CD4-positive, alpha-beta T cell (primary cell): ENCODE measurements around the gene DCDC1. TPM values are rescaled to one million over a fixed set of nuclear protein-coding genes. Genes with fewer than 3 reads are reported as not detected.

Source experiments
- ATAC-seq: fragments of 200-7000 bp; cut with Tn5 transposase; one replicate; pipeline ENCODE4 v1.10.0; 2022; ENCODE audit warnings: mild to moderate bottlenecking; ENCODE audit not compliant: poor library complexity
- CTCF ChIA-PET: fragments of 350-600 bp; sonication (Branson Sonifier 250); formaldehyde crosslinking; loops from one replicate; lab custom pipeline; 2021; ENCODE audit warnings: antibody characterized with exemption, inconsistent platforms; lab: Charles Lee
- POLR2A ChIA-PET: fragments of 350-600 bp; sonication (Branson Sonifier 250); formaldehyde crosslinking; loops from one replicate; lab custom pipeline; 2021; ENCODE audit warnings: antibody characterized with exemption, inconsistent platforms; lab: Charles Lee
- DNase-seq, 14 experiments: peaks; one replicate each; pipeline ENCODE4 v3.0.0-alpha.2; 2013 to 2020; ENCODE audit warnings: mixed read lengths in 2 of 14
- H3K27ac ChIP-seq, 2 donors: one replicate each; pipeline versions ENCODE4 v1.5.1 to v1.7.0; 2013; ENCODE audit warnings: low read length in 2 of 2, low read depth in 1 of 2, mild to moderate bottlenecking in 1 of 2
- H3K27me3 ChIP-seq, 2 experiments: 1 replicate in 1 of 2; 2 replicates in 1 of 2; pipeline versions ENCODE4 v1.6.1 to v1.7.0; 2013; ENCODE audit warnings: low read length in 2 of 2, control low read depth in 1 of 2, mild to moderate bottlenecking in 1 of 2, moderate library complexity in 1 of 2; ENCODE audit not compliant: insufficient read depth in 2 of 2, control insufficient read depth in 1 of 2
- H3K36me3 ChIP-seq: one replicate; pipeline ENCODE4 v1.6.1; 2013; ENCODE audit warnings: low read length, control low read depth; ENCODE audit not compliant: insufficient read depth
- H3K4me1 ChIP-seq: one replicate; pipeline ENCODE4 v1.6.1; 2013; ENCODE audit warnings: low read length, control low read depth; ENCODE audit not compliant: insufficient read depth
- H3K4me3 ChIP-seq: one replicate; pipeline ENCODE4 v1.5.1; 2013; ENCODE audit warnings: mild to moderate bottlenecking, low read length, moderate library complexity
- H3K9me3 ChIP-seq, 2 experiments: 1 replicate in 1 of 2; 2 replicates in 1 of 2; pipeline versions ENCODE4 v1.6.1 to v1.7.0; 2013; ENCODE audit warnings: low read length in 2 of 2, mild to moderate bottlenecking in 2 of 2, control low read depth in 1 of 2, moderate library complexity in 1 of 2; ENCODE audit not compliant: control insufficient read depth in 1 of 2, insufficient read depth in 1 of 2
- H3K27ac Mint-ChIP-seq: one replicate; pipeline ENCODE4 v1.8.0; 2020; ENCODE audit warnings: mixed read lengths
- H3K27me3 Mint-ChIP-seq: one replicate; pipeline ENCODE4 v1.8.0; 2021; ENCODE audit warnings: mixed read lengths
- H3K36me3 Mint-ChIP-seq: one replicate; pipeline ENCODE4 v1.8.0; 2021; ENCODE audit warnings: low read depth, mixed read lengths
- H3K4me1 Mint-ChIP-seq: one replicate; pipeline ENCODE4 v1.8.0; 2021; ENCODE audit warnings: low read depth, mixed read lengths
- H3K4me3 Mint-ChIP-seq: one replicate; pipeline ENCODE4 v1.8.0; 2020; ENCODE audit warnings: mild to moderate bottlenecking, mixed read lengths
- H3K9me3 Mint-ChIP-seq: one replicate; pipeline ENCODE4 v1.8.0; 2020; ENCODE audit warnings: mixed read lengths
- intact Hi-C, 2 experiments: fragments of 100-400 bp; cut with DNase I in 1 of 2; cut with micrococcal nuclease in 1 of 2; formaldehyde crosslinking; loops; one replicate each; pipeline versions ENCODE4 v1.15.1 to v1.9.0; 2023 to 2025; cut with DNase I, micrococcal nuclease
- total RNA-seq, 174 experiments: library from RNA in 2 of 174; stranded (reverse) in 2 of 174; gene quantifications; one replicate each; pipeline ENCODE4 v1.2.3 and lab custom pipeline; 2021 to 2026
- TF ChIP-seq, protein P1 (sequence below): fragments of 200-600 bp; IDR thresholded peaks from one replicate; pipeline ENCODE4 v1.8.0; 2022; ENCODE audit warnings: antibody characterized with exemption, mild to moderate bottlenecking

Gene DCDC1
- total RNA-seq, 2 experiments from 2014 or later: 0.11 TPM; not detected in 1

GRCh38 chr11:31059529-31059928, 310.0 kb downstream of the DCDC1 start:
- TF ChIP-seq, protein P1, sequence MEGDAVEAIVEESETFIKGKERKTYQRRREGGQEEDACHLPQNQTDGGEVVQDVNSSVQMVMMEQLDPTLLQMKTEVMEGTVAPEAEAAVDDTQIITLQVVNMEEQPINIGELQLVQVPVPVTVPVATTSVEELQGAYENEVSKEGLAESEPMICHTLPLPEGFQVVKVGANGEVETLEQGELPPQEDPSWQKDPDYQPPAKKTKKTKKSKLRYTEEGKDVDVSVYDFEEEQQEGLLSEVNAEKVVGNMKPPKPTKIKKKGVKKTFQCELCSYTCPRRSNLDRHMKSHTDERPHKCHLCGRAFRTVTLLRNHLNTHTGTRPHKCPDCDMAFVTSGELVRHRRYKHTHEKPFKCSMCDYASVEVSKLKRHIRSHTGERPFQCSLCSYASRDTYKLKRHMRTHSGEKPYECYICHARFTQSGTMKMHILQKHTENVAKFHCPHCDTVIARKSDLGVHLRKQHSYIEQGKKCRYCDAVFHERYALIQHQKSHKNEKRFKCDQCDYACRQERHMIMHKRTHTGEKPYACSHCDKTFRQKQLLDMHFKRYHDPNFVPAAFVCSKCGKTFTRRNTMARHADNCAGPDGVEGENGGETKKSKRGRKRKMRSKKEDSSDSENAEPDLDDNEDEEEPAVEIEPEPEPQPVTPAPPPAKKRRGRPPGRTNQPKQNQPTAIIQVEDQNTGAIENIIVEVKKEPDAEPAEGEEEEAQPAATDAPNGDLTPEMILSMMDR: no peak
- ATAC-seq: no peak
- H3K27ac ChIP-seq: no peak overlapping the region
- peaks cover 2% of the 10 kb centered on the region for H3K9me3 Mint-ChIP-seq
- no peaks in the 10 kb centered on the region for H3K27me3 Mint-ChIP-seq
- intact Hi-C loops: no loop called here
- ChIA-PET CTCF (no interaction called here), POLR2A (no interaction called here)
- H3K27me3 ChIP-seq: no peaks in the 10 kb centered on the region
- DNase-seq: no peak
- no peaks in the 10 kb centered on the region for H3K4me1 ChIP-seq
- no peaks in the 10 kb centered on the region for H3K9me3 ChIP-seq
- no peaks in the 10 kb centered on the region for H3K4me1 Mint-ChIP-seq
- H3K4me3 ChIP-seq: no peak overlapping the region
- H3K36me3 ChIP-seq: no peaks in the 10 kb centered on the region
- H3K4me3 Mint-ChIP-seq: no peak overlapping the region
- no peaks in the 10 kb centered on the region for H3K36me3 Mint-ChIP-seq
- no peak overlapping the region for H3K27ac Mint-ChIP-seq

DNA sequence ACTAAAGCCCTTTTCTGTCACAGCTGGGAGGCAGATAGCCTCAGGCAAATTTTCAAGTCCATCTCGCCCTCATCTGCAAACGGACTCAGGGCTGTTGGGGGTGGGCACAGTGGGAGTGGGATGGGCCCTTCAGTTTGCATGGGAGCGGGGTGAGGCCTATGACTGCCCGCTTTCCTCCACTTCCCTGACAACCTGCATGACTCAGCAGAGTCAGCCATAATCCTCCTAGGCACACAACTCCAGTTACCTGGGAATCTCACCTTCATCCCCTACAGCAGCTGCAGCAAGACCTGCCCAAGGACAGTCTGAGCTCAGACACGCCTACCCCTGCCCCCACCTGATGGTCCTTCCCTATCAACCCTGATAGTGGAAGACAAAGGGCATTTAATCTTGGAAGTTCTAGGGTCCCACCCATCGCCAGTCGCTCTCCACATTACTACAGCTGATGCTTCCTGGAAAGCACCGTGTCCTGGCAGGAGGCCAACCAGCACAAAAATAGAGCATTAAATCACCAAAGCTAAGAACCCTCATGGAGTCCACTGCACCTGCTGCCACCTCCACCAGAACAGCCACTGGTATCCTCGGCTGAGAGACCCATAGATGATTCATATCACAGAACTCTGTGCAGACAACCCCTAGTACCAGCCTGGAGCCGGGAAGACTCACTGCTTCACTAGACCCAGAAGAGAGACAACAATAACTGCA, 319.3 kb downstream of the DCDC1 start:
- Mint-ChIP-seq H3K9me3 (peaks cover 19% of the 10 kb centered on the region), H3K27ac (no peak overlapping the region), H3K27me3 (no peaks in the 10 kb centered on the region), H3K4me1 (no peaks in the 10 kb centered on the region), H3K4me3 (no peak overlapping the region), H3K36me3 (no peaks in the 10 kb centered on the region)
- intact Hi-C loops: no loop called here
- TF ChIP-seq, protein P1: no peak
- Histone ChIP-seq H3K4me3 (no peak overlapping the region), H3K9me3 (peaks cover 0 to 10% of the 10 kb centered on the region in 2 experiments), H3K4me1 (no peaks in the 10 kb centered on the region), H3K27ac (no peak overlapping the region), H3K27me3 (no peaks in the 10 kb centered on the region), H3K36me3 (no peaks in the 10 kb centered on the region)
- ChIA-PET CTCF (no interaction called here), POLR2A (no interaction called here)
- DNase-seq (no peak), ATAC-seq (no peak)

DNA sequence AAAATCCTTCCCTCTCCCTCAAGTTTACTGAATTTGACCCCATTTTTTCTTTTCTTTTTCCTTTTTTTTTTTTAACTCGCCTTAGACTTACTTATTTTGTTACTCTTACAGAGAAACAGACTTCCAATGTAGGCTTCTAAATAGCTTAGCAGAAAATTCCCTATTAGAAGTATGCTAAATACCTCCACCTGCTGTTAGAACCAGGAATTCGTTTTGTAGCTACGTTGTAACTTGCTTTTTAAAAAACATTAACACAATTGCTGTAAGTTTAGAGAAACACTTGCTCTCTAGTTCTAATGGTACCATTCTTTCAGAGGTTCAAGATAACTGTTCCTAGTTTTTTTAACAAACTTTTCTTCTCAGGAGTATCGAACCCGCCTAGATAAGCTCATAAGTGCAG, 324.2 kb downstream of the DCDC1 start:
- H3K36me3 ChIP-seq: no peaks in the 10 kb centered on the region
- POLR2A ChIA-PET: no interaction called here
- intact Hi-C loops: no loop called here
- TF ChIP-seq, protein P1: no peak
- H3K27me3 Mint-ChIP-seq: no peaks in the 10 kb centered on the region
- H3K4me3 Mint-ChIP-seq: no peak overlapping the region
- DNase-seq (no peak), ATAC-seq (no peak)
- CTCF ChIA-PET: no interaction called here
- H3K4me1 Mint-ChIP-seq: no peaks in the 10 kb centered on the region
- H3K27ac Mint-ChIP-seq: no peak overlapping the region
- H3K27me3 ChIP-seq: no peaks in the 10 kb centered on the region
- H3K9me3 ChIP-seq: peaks cover 0 to 13% of the 10 kb centered on the region in 2 experiments
- no peak overlapping the region for H3K4me3 ChIP-seq
- no peak overlapping the region for H3K27ac ChIP-seq
- H3K4me1 ChIP-seq: no peaks in the 10 kb centered on the region
- peaks cover 4% of the 10 kb centered on the region for H3K9me3 Mint-ChIP-seq
- H3K36me3 Mint-ChIP-seq: no peaks in the 10 kb centered on the region
